Astrocyte of the spinal cord (primary cell): Measurements from ENCODE around the gene BFSP1.

ENCODE experiments used
- DNase-seq: peaks from one replicate; pipeline ENCODE4 v3.0.0; 2011; ENCODE audit warnings: low read depth, low spot score
- H3K4me3 ChIP-seq: 2 replicates; pipeline ENCODE4 v1.5.1; 2011; ENCODE audit warnings: low read depth, mild to moderate bottlenecking, low read length, moderate library complexity
- in situ Hi-C: cut with HindIII; loops from 2 replicates; pipeline ENCODE4 v1.10.0; 2017; ENCODE audit warnings: low sequenced_read_pairs
- TF ChIP-seq, protein P1 (sequence below): IDR thresholded peaks from 2 replicates; pipeline ENCODE4 v1.5.1; 2012; ENCODE audit warnings: low read depth, mild to moderate bottlenecking, low read length, inconsistent platforms

Gene BFSP1

DNA sequence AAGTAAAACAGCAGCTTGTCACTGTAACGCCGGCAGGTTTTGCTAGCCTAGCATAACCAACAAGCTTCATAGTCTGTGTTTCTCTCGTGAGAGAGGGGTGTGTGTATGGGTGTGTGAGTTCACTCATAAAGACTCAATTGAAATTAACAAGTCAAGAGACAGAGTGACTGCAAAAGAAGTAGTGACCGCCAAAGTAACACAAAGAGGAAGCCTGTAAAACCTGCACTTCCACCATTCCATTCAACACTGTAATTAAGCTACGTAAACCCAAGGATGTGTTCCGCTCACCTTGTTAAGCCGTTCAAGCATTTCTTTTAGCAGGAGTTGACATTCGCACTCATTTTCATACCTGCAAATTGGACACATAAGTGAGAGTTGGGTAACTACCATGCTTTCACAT, 6.6 kb downstream of the BFSP1 start:
- TF ChIP-seq, protein P1, sequence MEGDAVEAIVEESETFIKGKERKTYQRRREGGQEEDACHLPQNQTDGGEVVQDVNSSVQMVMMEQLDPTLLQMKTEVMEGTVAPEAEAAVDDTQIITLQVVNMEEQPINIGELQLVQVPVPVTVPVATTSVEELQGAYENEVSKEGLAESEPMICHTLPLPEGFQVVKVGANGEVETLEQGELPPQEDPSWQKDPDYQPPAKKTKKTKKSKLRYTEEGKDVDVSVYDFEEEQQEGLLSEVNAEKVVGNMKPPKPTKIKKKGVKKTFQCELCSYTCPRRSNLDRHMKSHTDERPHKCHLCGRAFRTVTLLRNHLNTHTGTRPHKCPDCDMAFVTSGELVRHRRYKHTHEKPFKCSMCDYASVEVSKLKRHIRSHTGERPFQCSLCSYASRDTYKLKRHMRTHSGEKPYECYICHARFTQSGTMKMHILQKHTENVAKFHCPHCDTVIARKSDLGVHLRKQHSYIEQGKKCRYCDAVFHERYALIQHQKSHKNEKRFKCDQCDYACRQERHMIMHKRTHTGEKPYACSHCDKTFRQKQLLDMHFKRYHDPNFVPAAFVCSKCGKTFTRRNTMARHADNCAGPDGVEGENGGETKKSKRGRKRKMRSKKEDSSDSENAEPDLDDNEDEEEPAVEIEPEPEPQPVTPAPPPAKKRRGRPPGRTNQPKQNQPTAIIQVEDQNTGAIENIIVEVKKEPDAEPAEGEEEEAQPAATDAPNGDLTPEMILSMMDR: no peak
- H3K4me3 ChIP-seq: no peak overlapping the region
- in situ Hi-C loops: no loop called here
- no peak for DNase-seq

DNA sequence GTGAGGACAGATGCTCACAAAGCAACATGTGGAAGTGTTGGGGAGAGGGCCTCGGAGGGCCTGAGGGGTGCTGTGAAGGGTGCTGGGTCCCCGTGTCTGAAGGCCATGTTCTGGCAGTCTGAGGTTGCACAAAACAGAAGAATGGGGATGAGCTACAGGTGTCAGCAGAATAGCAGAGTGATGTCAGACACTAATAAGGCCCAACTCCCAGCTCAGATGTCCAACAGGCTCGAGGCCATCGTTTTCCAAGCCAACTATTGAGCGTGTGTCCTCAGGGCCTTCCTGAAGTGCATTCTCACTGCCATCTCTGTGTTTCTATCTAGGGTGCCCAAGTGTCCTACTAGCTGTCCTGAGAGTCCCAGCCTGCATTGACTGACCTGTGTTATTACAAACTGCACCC, 7.9 kb downstream of the BFSP1 start:
- no peak for DNase-seq
- TF ChIP-seq, protein P1: no peak
- H3K4me3 ChIP-seq: no peak overlapping the region
- in situ Hi-C loops: no loop called here

DNA sequence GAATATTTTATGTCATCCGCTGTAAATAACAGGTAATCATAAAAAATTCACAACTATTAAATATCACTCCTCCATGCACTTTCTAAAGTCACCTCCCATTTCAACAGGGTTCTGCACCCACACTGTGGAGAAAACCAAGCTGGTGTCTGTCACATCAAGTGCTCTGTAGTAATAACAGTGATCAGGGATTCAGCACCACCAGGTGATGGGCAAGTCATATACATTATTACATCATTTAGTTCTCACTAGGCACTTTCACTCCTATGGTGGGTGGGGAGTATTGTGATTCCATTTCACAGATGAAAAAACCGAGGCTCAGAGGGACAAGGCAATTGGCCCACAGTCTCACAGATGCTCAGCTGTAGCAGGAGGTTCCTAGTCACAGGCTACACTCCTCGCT, 8.7 kb downstream of the BFSP1 start:
- in situ Hi-C loops: no loop called here
- no peak for DNase-seq
- no peak overlapping the region for H3K4me3 ChIP-seq
- TF ChIP-seq, protein P1: no peak

DNA sequence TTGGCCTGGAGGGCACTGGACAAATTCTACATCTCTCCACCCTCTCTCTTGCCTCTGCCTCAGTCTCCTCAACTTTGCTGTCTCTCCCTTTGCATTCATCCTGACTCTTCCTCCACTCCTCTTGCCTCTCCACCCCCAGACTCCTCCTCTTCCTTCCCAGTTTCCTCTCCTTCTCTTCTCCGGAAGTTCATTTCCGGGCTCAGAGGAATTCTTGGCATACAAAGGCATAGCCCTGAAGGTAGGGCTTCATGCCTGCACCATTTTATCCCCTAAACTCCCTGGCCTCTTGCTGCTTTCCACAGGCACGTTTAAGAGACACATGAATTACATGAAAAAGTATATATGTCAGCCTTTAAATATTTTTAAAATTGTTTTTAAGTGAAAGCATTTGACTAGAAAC, 10.6 kb downstream of the BFSP1 start:
- in situ Hi-C loops: no loop called here
- no peak for DNase-seq
- no peak overlapping the region for H3K4me3 ChIP-seq
- TF ChIP-seq, protein P1: no peak

DNA sequence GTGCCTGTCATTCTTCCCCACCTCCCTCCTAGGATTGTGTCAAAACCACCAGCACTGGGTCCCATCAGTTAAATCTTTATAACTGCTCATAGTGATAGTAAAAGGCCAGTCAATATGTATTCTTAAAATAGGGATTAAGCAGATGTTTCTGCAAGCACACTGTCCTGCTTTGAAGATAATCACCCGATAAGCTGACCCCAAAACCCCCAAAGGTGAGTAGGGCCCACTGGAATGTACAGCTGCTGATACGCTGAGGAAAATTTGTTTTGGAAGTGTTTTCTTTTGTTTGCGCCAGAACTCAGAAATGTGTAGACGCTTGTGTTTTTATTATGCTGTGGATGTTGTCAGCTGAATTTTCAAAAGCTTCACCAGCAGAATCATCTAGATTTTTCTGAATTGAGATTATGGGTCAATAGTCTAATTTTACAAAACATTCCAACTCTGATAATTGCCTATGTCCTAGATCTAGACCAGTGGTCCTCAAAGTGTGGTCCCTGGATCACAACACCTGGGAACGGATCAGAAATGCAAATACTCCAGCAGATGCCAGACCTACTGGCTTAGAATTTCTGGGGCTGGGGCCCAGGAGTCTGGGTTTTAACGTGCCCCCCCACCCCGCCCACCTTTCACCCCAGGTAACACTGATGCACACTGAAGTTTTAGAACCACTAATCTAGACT, 11.4 kb downstream of the BFSP1 start:
- H3K4me3 ChIP-seq: no peak overlapping the region
- in situ Hi-C loops: no loop called here
- TF ChIP-seq, protein P1: no peak
- DNase-seq: no peak

DNA sequence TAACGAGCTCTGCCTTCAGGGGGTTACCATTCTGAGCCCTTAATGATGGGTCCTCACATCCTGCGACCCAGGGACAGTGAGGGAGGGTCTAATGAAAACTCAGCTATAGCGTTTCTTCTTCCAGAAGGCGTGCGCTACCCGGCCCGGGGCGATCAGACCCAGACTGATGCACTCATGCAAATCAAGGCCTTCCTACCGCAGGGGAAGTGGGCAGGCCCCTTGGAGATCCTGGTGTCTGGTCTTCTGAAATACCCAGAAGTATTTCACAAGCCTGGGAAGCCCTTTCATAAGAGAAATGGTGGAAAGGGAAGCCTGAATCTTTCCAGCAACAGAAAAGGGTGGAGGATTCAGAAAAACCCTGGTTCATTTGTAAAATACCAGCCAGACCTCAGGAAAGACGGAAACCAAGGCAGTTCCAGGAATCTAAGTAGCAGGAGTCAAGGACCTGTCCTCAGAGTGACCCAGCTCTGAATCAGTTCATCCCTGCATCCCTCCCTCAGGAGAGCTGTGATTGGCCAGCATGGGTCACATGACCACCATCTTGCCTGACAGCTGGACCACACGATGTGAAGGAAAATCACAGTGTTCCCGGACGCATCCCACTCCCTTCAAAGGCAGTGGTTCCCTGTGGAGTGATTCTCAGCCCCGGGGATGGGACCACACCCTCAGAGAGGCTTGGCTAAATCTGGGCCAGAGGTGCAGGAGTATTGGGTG, 12.7 kb downstream of the BFSP1 start:
- no peak overlapping the region for H3K4me3 ChIP-seq
- no peak for DNase-seq
- TF ChIP-seq, protein P1: no peak
- in situ Hi-C loops: no loop called here
